KMS-11 (cell line): ENCODE results near the gene CDA.

Source experiments
- H2AFZ ChIP-seq: fragments of 200-600 bp; sonication (generic); 2 replicates; pipeline ENCODE4 v1.6.1; 2016; ENCODE audit warnings: antibody characterized with exemption, mixed run types, low read depth
- H3K27ac ChIP-seq: fragments of 200-600 bp; sonication (generic); 2 replicates; pipeline ENCODE4 v1.6.1; 2016; ENCODE audit warnings: mild to moderate bottlenecking, mixed run types
- H3K27me3 ChIP-seq: fragments of 200-600 bp; sonication (generic); 2 replicates; pipeline ENCODE4 v1.6.1; 2017; ENCODE audit warnings: mild to moderate bottlenecking, low read depth, mixed run types, moderate library complexity; ENCODE audit not compliant: insufficient read depth
- H3K36me3 ChIP-seq: fragments of 200-600 bp; sonication (generic); 2 replicates; pipeline ENCODE4 v1.6.1; 2017; ENCODE audit warnings: mild to moderate bottlenecking, mixed run types; ENCODE audit not compliant: insufficient read depth
- H3K4me1 ChIP-seq: fragments of 200-600 bp; sonication (generic); 2 replicates; pipeline ENCODE4 v1.6.1; 2016; ENCODE audit warnings: mild to moderate bottlenecking, low read depth, mixed run types; ENCODE audit not compliant: poor library complexity, severe bottlenecking
- H3K4me2 ChIP-seq: fragments of 200-600 bp; sonication (generic); 2 replicates; pipeline ENCODE4 v1.7.0; 2016; ENCODE audit warnings: mild to moderate bottlenecking, mixed run types
- H3K4me3 ChIP-seq: fragments of 200-600 bp; sonication (generic); IDR thresholded peaks from 2 replicates; pipeline ENCODE4 v1.6.1; 2017; ENCODE audit warnings: low read depth, low read length, mixed read lengths; ENCODE audit not compliant: insufficient read depth
- H3K79me2 ChIP-seq: fragments of 200-600 bp; sonication (generic); 2 replicates; pipeline ENCODE4 v1.6.1; 2016; ENCODE audit warnings: low read depth, mixed run types; ENCODE audit not compliant: insufficient read depth
- H3K9ac ChIP-seq: fragments of 200-600 bp; sonication (generic); 2 replicates; pipeline ENCODE4 v1.6.1; 2016; ENCODE audit warnings: mild to moderate bottlenecking, mixed run types
- H4K20me1 ChIP-seq: fragments of 200-600 bp; sonication (generic); 2 replicates; pipeline ENCODE4 v1.6.1; 2016; ENCODE audit warnings: mild to moderate bottlenecking, mixed run types; ENCODE audit not compliant: insufficient read depth
- CTCF ChIP-seq: fragments of 200-600 bp; sonication (generic); conservative IDR thresholded peaks from 2 replicates; pipeline ENCODE4 v1.6.1; 2017; ENCODE audit warnings: low read depth, mild to moderate bottlenecking, antibody characterized with exemption, low read length, moderate library complexity, mixed read lengths

The CDA gene

GRCh38 chr1:20614131-20614579 lies 25.3 kb downstream of the CDA start:
- H3K9ac ChIP-seq: no peak overlapping the region
- TF ChIP-seq CTCF: no peak
- no peak overlapping the region for H2AFZ ChIP-seq
- H3K36me3 ChIP-seq: no peaks in the 10 kb centered on the region
- H3K4me1 ChIP-seq: no peaks in the 10 kb centered on the region
- H4K20me1 ChIP-seq: no peaks in the 10 kb centered on the region
- H3K79me2 ChIP-seq: no peaks in the 10 kb centered on the region
- H3K27me3 ChIP-seq: peaks cover 13% of the 10 kb centered on the region; the same call in 1 of the 2 replicates
- no peak overlapping the region for H3K4me3 ChIP-seq
- no peak overlapping the region for H3K27ac ChIP-seq
- no peak overlapping the region for H3K4me2 ChIP-seq

- Histone ChIP-seq H3K9ac (no peak overlapping the region), H3K27ac (no peak overlapping the region), H4K20me1 (no peaks in the 10 kb centered on the region), H2AFZ (no peak overlapping the region), H3K36me3 (no peaks in the 10 kb centered on the region), H3K79me2 (no peaks in the 10 kb centered on the region), H3K27me3 (peaks cover 14% of the 10 kb centered on the region; the same call in 1 of the 2 replicates), H3K4me2 (no peak overlapping the region), H3K4me3 (no peak overlapping the region), H3K4me1 (no peaks in the 10 kb centered on the region)
- TF ChIP-seq CTCF: no peak
These were observed 27.3 kb downstream of the CDA start for GRCh38 chr1:20615946-20616846.

GRCh38 chr1:20616847-20617487 lies 28.1 kb downstream of the CDA start:
- H3K36me3 ChIP-seq: no peaks in the 10 kb centered on the region
- H3K4me3 ChIP-seq: no peak overlapping the region
- no peak for TF ChIP-seq CTCF
- H3K27me3 ChIP-seq: peaks cover 14% of the 10 kb centered on the region; the same call in 1 of the 2 replicates
- H3K4me1 ChIP-seq: no peaks in the 10 kb centered on the region
- no peak overlapping the region for H3K9ac ChIP-seq
- H2AFZ ChIP-seq: no peak overlapping the region
- H3K79me2 ChIP-seq: no peaks in the 10 kb centered on the region
- no peak overlapping the region for H3K4me2 ChIP-seq
- no peak overlapping the region for H3K27ac ChIP-seq
- H4K20me1 ChIP-seq: no peaks in the 10 kb centered on the region

GRCh38 chr1:20618550-20618949 lies 29.7 kb downstream of the CDA start:
- Histone ChIP-seq H2AFZ (no peak overlapping the region), H3K4me2 (no peak overlapping the region), H3K4me3 (no peak overlapping the region), H3K79me2 (no peaks in the 10 kb centered on the region), H3K27ac (no peak overlapping the region), H3K4me1 (no peaks in the 10 kb centered on the region), H3K36me3 (no peaks in the 10 kb centered on the region), H3K9ac (no peak overlapping the region), H4K20me1 (no peaks in the 10 kb centered on the region), H3K27me3 (peaks cover 17% of the 10 kb centered on the region; the same call in 1 of the 2 replicates)
- TF ChIP-seq CTCF: no peak
